T-helper 17 cell (primary cell): ENCODE measurements around the gene CHD6. TPM values are rescaled to one million over a fixed set of nuclear protein-coding genes. Genes with fewer than 3 reads are reported as not detected.

Experiments
- ATAC-seq: fragments of 150-1000 bp; cut with Tn5 transposase; 2 replicates; pipeline ENCODE4 v1.10.0; 2021; ENCODE audit warnings: mild to moderate bottlenecking, moderate library complexity
- DNase-seq, 3 donors: peaks; one replicate each; pipeline versions ENCODE4 v3.0.0 to v3.0.0-alpha.2; 2020 to 2021
- H3K9me3 ChIP-seq: one replicate; pipeline ENCODE4 v1.7.0; 2013; ENCODE audit warnings: low read length, mild to moderate bottlenecking; ENCODE audit not compliant: control insufficient read depth, poor library complexity, severe bottlenecking
- H3K27ac Mint-ChIP-seq: one replicate; pipeline ENCODE4 v1.8.0; 2022; ENCODE audit warnings: mild to moderate bottlenecking, moderate library complexity, mixed read lengths
- H3K27me3 Mint-ChIP-seq: one replicate; pipeline ENCODE4 v1.8.0; 2022; ENCODE audit warnings: mixed read lengths
- H3K36me3 Mint-ChIP-seq: one replicate; pipeline ENCODE4 v1.8.0; 2022; ENCODE audit warnings: low read depth, mixed read lengths
- H3K4me1 Mint-ChIP-seq: one replicate; pipeline ENCODE4 v1.8.0; 2022; ENCODE audit warnings: mild to moderate bottlenecking, mixed read lengths
- H3K4me3 Mint-ChIP-seq: one replicate; pipeline ENCODE4 v1.8.0; 2022; ENCODE audit warnings: mild to moderate bottlenecking, moderate library complexity, mixed read lengths
- total RNA-seq, 4 donors: library from RNA in 2 of 4; stranded (reverse) in 2 of 4; gene quantifications; one replicate each; pipeline ENCODE4 v1.2.3 and lab custom pipeline; 2022 to 2026

CHD6 gene
- total RNA-seq, 2 donors from 2014 or later = 83.3 to 87.0 TPM

DNA sequence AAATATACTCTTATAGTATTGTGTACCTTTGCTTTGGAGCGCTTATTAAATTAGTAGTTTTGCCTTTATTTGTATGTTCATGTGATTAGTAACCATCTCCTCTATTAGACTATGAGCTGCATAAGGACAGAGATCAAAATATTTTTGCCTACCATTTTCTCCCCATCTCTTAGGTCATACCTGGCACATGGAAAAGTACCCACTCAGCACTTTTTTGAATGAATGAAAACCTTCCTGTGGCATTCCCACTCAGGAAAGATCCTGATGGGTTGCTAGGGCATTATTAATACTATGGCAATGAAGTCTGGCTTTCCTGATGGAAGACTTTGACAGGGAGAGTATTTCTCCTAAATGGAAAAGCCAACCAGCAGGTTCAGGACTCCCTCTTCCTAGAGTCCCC is 20.3 kb upstream of the CHD6 start:
- H3K27me3 Mint-ChIP-seq = peaks cover 28% of the 10 kb centered on the region
- DNase-seq = no peak

DNA sequence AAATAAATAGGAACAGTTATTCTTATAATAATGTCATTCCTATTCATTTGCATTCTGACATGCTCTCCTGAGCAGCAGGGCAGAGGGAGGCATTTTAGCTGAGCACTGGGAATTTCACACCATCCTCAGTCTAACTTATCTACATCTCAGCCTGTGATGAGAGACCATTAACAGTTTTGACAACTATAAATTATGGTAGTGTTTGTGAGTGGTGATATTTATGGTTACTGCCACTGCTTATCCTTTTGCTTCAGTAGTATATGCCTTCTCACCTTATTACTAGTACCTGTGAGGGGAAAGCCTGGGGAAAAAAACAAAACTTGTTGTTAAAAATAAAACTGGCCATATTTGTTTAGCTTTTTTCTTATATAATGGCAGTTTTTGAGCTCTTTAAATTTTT is 17.0 kb upstream of the CHD6 start:
- Mint-ChIP-seq H3K36me3 (no peaks in the 10 kb centered on the region), H3K27me3 (peaks cover 21% of the 10 kb centered on the region), H3K4me3 (no peak overlapping the region), H3K27ac (no peak overlapping the region), H3K4me1 (peaks cover 6% of the 10 kb centered on the region)
- ATAC-seq (no peak), DNase-seq (no peak)
- no peaks in the 10 kb centered on the region for H3K9me3 ChIP-seq

More for the DNA sequence above, 20.3 kb upstream of the CHD6 start:
- no peak overlapping the region for H3K27ac Mint-ChIP-seq
- peaks cover 6% of the 10 kb centered on the region for H3K4me1 Mint-ChIP-seq
- no peaks in the 10 kb centered on the region for H3K9me3 ChIP-seq
- no peak for ATAC-seq
- H3K36me3 Mint-ChIP-seq = no peaks in the 10 kb centered on the region
- no peak overlapping the region for H3K4me3 Mint-ChIP-seq

DNA sequence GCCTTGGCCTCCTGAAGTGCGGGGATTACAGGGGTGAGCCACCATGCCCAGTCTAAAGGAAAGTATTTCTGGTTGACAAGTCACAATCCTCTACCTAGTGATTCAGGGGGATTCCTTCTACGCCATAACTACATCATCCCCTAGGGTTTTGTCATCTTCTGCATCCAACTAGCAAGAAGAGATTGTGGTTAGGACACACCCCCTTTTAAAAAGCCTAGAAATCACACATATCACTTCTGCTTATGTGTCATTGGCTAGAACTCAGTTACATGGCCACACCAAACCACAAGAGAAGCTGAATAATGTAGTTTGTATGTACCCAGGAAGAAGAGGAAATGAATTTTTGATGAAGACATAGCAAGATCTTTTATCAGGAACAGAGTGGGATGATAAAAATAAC is 14.7 kb upstream of the CHD6 start:
- Mint-ChIP-seq H3K36me3 (no peaks in the 10 kb centered on the region), H3K4me3 (no peak overlapping the region), H3K27me3 (peaks cover 10% of the 10 kb centered on the region), H3K4me1 (peaks cover 2% of the 10 kb centered on the region), H3K27ac (no peak overlapping the region)
- DNase-seq = no peak
- no peaks in the 10 kb centered on the region for H3K9me3 ChIP-seq
- peak; percentile 63 for ATAC-seq

DNA sequence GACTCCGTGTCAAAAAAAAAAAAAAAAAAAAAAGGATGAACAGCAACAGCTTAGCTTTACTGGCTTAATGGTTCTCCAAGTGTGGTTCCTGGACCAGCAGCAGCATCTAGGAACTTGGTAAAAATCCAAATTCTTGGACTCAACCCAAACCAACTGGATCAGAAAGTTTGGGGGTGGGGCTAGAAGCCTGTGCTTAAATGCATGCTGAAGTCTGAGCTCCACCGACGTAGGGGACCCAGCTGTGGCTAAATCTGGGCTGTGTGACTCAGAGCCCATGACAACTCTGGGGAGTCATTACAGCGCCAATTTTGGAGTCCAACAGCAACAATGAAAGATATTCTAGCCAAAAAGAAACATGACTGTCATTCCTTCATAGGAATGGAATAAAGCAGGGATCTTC is 13.6 kb upstream of the CHD6 start:
- DNase-seq = no peak
- Mint-ChIP-seq H3K27me3 (peaks cover 10% of the 10 kb centered on the region), H3K4me1 (peaks cover 2% of the 10 kb centered on the region), H3K36me3 (no peaks in the 10 kb centered on the region), H3K4me3 (no peak overlapping the region), H3K27ac (no peak overlapping the region)
- ATAC-seq = no peak
- H3K9me3 ChIP-seq = no peaks in the 10 kb centered on the region

DNA sequence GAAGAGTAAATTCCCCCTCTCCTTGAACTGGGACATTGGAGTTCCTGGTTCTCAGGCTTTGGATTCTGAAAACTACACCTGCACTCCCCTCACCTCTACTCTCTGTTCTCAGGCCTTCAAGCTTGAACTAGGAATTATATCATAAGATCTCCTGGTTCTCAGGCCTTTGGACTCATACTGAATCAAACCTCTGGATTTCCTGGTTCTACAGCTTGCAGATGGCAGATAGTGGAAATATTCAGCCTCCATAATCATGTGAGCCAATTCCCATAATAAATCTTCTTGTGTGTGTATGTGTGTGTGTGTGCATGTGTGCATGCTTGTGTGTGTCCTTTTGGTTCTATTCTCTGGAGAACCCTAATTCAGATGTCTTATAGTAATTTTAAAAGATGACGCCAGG is 12.7 kb upstream of the CHD6 start:
- ATAC-seq (no peak), DNase-seq (no peak)
- no peaks in the 10 kb centered on the region for H3K36me3 Mint-ChIP-seq
- peaks cover 2% of the 10 kb centered on the region for H3K4me1 Mint-ChIP-seq
- no peak overlapping the region for H3K4me3 Mint-ChIP-seq
- H3K9me3 ChIP-seq = no peaks in the 10 kb centered on the region
- H3K27me3 Mint-ChIP-seq = peaks cover 10% of the 10 kb centered on the region
- H3K27ac Mint-ChIP-seq = no peak overlapping the region

DNA sequence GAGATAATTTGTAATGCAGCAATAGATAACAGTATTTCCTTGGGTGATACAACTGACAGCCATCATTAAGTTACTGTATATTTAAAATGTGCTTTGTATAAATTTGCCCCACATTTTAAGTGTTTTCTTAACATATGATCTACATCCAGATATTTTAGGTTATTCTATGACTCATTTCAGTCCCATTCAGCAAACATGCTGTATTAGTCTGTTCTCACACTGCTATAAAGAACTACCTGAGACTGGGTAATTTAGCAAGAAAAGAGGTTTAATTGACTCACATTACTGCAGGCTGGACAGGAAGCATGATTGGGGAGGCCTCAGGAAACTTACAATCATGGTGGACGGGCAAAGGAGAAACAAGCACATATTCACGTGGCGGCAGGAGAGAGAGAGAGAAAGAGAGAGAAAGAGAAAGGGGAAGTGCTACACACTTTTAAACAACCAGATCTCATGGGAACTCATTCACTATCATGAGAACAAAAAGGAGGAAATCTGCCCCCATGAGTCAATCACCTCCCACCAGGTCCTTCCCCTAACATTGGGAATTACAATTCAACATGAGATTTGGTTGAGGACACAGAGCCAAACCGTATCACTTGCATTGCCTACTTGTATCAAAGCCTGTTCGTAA is 9.6 kb upstream of the CHD6 start:
- H3K4me3 Mint-ChIP-seq = no peak overlapping the region
- H3K9me3 ChIP-seq = no peaks in the 10 kb centered on the region
- ATAC-seq (no peak), DNase-seq (no peak)
- no peak overlapping the region for H3K27ac Mint-ChIP-seq
- H3K4me1 Mint-ChIP-seq = peaks cover 2% of the 10 kb centered on the region
- H3K36me3 Mint-ChIP-seq = no peaks in the 10 kb centered on the region
- peaks cover 7% of the 10 kb centered on the region for H3K27me3 Mint-ChIP-seq

DNA sequence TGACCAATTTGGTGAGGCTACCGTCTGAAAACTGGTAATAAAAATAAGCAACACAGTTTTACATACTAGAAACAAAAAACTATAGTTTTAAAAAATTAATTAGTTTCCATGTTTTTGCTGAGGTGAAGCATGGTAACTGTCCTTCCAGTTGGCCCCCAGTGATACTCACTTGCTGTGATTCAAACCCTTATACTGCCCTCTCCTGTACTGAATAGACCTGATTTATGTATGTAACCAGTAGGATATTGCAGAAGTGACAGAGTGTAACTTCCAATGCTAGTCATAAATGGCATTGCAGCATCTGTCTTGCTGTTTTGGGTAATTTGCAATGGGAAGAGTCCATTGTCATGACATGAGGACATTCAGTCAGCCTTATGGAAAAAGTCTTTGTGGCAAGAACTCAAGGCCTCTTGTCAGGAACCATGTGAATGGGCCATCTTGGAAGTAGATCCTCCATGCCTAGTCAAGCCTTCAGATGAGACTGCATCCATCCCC is 8.9 kb upstream of the CHD6 start:
- H3K36me3 Mint-ChIP-seq = no peaks in the 10 kb centered on the region
- no peak overlapping the region for H3K4me3 Mint-ChIP-seq
- peaks cover 2% of the 10 kb centered on the region for H3K4me1 Mint-ChIP-seq
- no peak overlapping the region for H3K27ac Mint-ChIP-seq
- peaks cover 6% of the 10 kb centered on the region for H3K27me3 Mint-ChIP-seq
- ATAC-seq (no peak), DNase-seq (no peak)
- H3K9me3 ChIP-seq = no peaks in the 10 kb centered on the region

DNA sequence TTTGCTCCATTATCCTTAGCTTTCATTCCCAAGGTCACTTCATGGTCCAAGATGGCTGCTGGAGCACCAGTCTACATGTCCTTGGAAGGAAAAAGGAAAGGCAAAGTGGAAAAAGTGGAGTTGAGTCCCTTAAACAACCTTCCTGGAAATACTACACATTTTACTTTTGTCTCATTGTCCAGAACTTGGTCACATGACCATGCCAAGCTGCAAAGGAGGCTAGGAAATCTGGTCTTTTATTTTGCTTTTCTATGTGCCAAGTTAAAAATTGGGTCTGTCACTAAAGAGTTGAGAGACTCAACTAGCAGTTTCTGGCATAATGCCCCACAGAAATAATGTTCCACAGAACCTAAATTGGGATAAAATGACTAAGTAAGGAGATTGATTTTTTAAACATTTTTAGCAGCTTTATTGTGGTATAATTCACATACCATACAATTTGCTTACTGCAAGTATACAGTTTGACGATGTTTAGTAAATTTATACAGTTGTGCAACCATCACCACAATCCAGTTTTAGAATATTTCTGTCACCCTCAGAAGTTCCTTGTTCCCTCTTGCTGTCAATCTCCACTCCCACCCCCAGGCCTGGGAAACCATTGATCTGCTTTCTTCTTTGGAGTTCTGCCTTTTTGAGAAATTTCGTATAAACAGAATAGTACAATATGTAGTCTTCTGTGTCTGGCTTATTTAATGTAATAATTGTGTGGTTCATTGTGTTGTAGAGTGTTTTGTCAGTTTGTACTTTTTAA is 5.6 kb upstream of the CHD6 start:
- Mint-ChIP-seq H3K27me3 (peaks cover 2% of the 10 kb centered on the region), H3K36me3 (no peaks in the 10 kb centered on the region), H3K4me1 (peaks cover 7% of the 10 kb centered on the region), H3K4me3 (no peak overlapping the region), H3K27ac (no peak overlapping the region)
- no peak for ATAC-seq
- H3K9me3 ChIP-seq = no peaks in the 10 kb centered on the region
- no peak for DNase-seq

DNA sequence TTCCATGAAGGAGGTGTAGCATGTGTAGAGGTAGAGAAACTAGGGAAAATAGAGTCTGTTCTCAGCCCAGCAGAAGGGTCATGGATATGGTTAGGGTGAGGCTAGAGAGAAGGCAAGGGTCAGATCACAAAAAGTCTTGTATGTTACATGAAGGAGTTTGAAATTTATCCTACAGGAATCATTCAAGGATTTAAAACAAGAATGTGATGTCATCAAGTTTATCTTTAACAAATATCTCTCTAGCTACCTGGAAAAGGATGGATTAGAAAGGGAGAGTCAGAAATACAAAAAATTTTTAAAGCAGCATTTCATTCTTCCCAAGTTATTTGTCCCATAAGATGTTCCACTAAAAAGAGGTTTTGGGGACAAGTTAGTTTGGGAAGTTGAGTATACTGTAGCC is 4.4 kb upstream of the CHD6 start:
- no peak overlapping the region for H3K27ac Mint-ChIP-seq
- no peak overlapping the region for H3K4me3 Mint-ChIP-seq
- no peaks in the 10 kb centered on the region for H3K36me3 Mint-ChIP-seq
- ATAC-seq (no peak), DNase-seq (no peak)
- H3K4me1 Mint-ChIP-seq = peaks cover 8% of the 10 kb centered on the region
- no peaks in the 10 kb centered on the region for H3K9me3 ChIP-seq
- no peaks in the 10 kb centered on the region for H3K27me3 Mint-ChIP-seq

DNA sequence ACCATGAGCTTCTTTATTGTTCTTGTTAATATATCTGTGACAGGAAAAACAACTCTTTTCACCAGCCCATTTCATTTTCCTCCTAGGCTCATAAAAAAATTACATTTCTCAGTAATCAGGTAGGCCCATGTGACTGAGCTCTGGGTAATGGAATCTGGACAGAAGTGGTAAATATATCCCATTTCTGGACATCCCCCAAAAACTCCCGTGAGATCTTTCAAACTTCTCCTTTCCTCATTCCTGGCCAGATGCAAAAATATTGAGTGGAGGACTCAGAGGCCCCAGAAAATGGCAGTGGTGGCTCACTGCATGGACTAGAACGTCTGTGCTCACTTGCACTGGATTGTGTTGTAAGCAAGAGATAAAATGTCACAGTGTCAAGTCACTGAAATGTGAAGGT is 3.8 kb upstream of the CHD6 start:
- Mint-ChIP-seq H3K36me3 (no peaks in the 10 kb centered on the region), H3K4me1 (peaks cover 13% of the 10 kb centered on the region), H3K27me3 (no peaks in the 10 kb centered on the region), H3K4me3 (no peak overlapping the region), H3K27ac (no peak overlapping the region)
- H3K9me3 ChIP-seq = no peaks in the 10 kb centered on the region
- ATAC-seq (no peak), DNase-seq (no peak)

DNA sequence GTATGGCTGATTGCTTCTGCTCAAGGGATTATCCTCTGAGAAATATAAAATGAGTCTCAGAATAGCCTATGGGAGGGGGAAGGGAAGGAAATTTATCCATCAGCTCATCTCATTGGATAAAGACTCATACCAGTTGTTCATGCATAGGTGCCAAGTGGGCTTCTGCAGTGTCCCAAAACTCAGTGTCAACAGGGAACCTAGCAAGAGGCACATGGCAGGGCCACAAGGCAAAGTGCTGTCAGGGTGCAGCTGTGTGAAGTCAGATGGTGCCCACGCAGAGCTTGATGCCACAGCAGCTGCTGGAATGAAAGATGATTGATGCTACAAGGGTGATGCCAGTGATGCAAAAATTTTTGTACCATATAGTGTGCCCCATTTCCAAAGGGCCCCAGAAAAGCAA is 3.2 kb upstream of the CHD6 start:
- Mint-ChIP-seq H3K27ac (no peak overlapping the region), H3K4me1 (peaks cover 17% of the 10 kb centered on the region), H3K36me3 (no peaks in the 10 kb centered on the region), H3K4me3 (no peak overlapping the region), H3K27me3 (no peaks in the 10 kb centered on the region)
- ATAC-seq = no peak
- no peak for DNase-seq
- no peaks in the 10 kb centered on the region for H3K9me3 ChIP-seq

DNA sequence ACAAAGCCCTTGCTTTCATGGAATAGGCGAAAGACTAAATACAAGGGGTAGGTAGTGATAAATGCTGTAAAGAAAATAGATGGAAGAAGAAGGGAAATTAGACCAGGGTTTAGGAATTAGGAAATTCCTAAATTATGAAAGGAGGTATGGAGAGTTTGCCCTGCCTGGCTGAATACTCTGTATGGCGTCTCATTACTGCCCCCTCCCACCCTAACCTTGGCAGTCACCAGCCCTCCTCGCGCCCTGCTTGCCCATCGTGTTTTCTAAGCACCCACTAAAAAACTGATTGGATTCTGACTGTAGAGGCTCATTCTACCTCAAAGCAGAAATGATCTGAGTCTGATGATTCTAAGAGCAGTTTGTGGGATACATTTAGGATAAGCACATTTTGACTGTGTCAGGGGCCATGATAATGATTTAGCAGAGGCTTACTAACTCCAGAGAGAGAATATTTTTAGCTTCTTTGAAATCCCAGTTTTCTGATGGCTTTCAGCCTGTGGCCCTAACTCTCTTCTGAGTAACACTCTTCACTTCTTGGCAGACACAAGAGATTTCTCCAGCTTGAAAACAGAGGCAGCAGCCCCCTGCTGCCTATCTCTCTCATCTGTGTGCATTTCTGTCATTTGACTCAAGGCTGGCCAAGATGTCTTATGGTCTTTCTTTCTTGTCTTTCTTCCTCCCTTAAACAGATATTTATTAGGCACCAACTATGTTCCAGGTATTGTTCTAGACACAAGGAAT is 1.4 kb upstream of the CHD6 start:
- Mint-ChIP-seq H3K4me3 (peak overlapping the region; percentile 93), H3K4me1 (peaks cover 29% of the 10 kb centered on the region), H3K36me3 (no peaks in the 10 kb centered on the region), H3K27ac (peak overlapping the region; percentile 41), H3K27me3 (no peaks in the 10 kb centered on the region)
- ATAC-seq (no peak), DNase-seq (no peak)
- no peaks in the 10 kb centered on the region for H3K9me3 ChIP-seq

DNA sequence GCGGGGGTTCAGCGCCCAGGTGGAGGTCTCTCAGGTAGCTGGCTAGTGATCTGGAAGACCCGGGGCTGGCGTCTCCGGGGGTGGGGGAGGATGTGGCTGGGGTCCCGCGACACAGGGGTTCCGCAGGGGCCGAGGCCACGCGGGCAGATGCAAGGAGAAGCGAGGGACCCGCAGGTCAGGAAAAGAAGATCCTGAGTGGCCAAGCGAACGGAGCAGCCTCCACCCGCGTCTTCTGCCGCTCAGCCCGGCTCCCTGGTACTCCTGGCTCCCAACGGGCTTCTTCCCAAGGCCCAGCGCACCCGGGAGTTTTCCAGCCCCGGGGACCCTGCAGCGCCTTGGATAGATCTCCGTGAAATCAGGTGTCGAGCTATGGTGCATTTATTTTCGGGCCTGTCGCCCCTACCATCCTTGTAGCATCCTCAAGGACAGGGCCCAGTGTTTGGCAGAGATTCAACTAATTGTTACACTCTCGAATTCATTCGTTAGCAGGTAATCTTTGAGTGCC is 682 bp upstream of the CHD6 start:
- H3K27me3 Mint-ChIP-seq = no peaks in the 10 kb centered on the region
- peak overlapping the region; percentile 93 for H3K4me3 Mint-ChIP-seq
- H3K27ac Mint-ChIP-seq = peak overlapping the region; percentile 41
- H3K4me1 Mint-ChIP-seq = peaks cover 29% of the 10 kb centered on the region
- no peaks in the 10 kb centered on the region for H3K9me3 ChIP-seq
- DNase-seq (no peak), ATAC-seq (no peak)
- H3K36me3 Mint-ChIP-seq = no peaks in the 10 kb centered on the region
